ENCODE data around the gene DUS1L. TPM values are rescaled to one million over a fixed set of nuclear protein-coding genes. Genes with fewer than 3 reads are reported as not detected.

DUS1L gene
- total RNA-seq, 1 donor from 2014 or later, result 24.5 TPM

DNA sequence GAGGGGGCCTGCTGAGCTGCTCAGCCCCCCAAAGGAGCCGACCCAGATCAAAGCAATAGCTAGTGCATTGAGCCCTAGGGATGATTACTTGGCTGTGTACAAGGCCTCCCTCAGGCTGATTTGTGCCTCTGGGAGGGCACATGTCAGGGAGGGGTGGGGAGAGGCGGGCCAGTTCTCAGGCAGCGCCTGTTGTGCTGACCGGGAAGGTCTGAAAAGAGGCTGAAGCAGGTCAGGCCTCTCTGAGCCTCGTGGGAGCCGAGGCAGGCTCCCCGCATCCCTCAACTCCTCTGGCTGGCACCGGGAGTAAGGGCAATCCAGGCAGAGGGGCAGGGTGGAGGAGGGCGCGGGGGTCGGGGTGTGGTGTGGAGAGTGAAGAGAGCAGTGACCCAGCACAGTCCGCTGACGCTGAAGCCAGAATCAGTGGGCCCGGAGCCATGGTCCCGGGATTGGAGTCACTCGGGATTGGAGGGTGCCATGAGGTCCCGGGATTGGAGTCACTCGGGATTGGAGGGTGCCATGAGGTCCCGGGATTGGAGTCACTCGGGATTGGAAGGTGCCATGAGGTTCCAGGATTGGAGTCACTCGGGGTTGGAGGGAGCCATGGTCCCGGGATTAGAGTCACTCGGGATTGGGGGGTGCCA lies 31.1 kb downstream of the DUS1L start:
- Histone ChIP-seq H3K27me3 (ENCODE audit: control insufficient read depth in 3 of 3, insufficient read depth in 3 of 3, low read length in 3 of 3) (peaks cover 6 to 18% (median 7%) of the 10 kb centered on the region in 3 donors), H3K27ac (ENCODE audit: low read depth, low read length) (no peak overlapping the region), H3K4me1 (ENCODE audit: control insufficient read depth in 3 of 3, insufficient read depth in 3 of 3, low read length in 3 of 3) (peaks cover 17 to 45% (median 44%) of the 10 kb centered on the region in 3 donors), H3K9me3 (ENCODE audit: control insufficient read depth in 3 of 3, low read length in 3 of 3) (no peaks in the 10 kb centered on the region), H3K4me3 (ENCODE audit: low read length in 3 of 3) (no peak overlapping the region), H3K9ac (ENCODE audit: low read depth in 1 of 3, low read length in 3 of 3) (peak overlapping the region in 1 of 3 donors; percentile 3), H3K36me3 (ENCODE audit: control insufficient read depth in 3 of 3, insufficient read depth in 3 of 3, low read length in 3 of 3) (peaks cover 0 to 8% (median 7%) of the 10 kb centered on the region in 3 donors)

GRCh38 chr17:82033359-82034085 lies 32.1 kb downstream of the DUS1L start:
- no peaks in the 10 kb centered on the region for H3K9me3 ChIP-seq (ENCODE audit: control insufficient read depth in 3 of 3, low read length in 3 of 3)
- no peak overlapping the region for H3K27ac ChIP-seq (ENCODE audit: low read depth, low read length)
- no peak overlapping the region for H3K4me3 ChIP-seq (ENCODE audit: low read length in 3 of 3)
- peaks cover 6 to 18% (median 7%) of the 10 kb centered on the region in 3 donors for H3K27me3 ChIP-seq (ENCODE audit: control insufficient read depth in 3 of 3, insufficient read depth in 3 of 3, low read length in 3 of 3)
- peaks cover 17 to 47% (median 45%) of the 10 kb centered on the region in 3 donors for H3K4me1 ChIP-seq (ENCODE audit: control insufficient read depth in 3 of 3, insufficient read depth in 3 of 3, low read length in 3 of 3)
- H3K36me3 ChIP-seq (ENCODE audit: control insufficient read depth in 3 of 3, insufficient read depth in 3 of 3, low read length in 3 of 3), result peaks cover 0 to 8% (median 7%) of the 10 kb centered on the region in 3 donors
- H3K9ac ChIP-seq (ENCODE audit: low read depth in 1 of 3, low read length in 3 of 3), result peak overlapping the region in 1 of 3 donors; percentile 8

- no peaks in the 10 kb centered on the region for H3K9me3 ChIP-seq (ENCODE audit: control insufficient read depth in 3 of 3, low read length in 3 of 3)
- H3K27ac ChIP-seq (ENCODE audit: low read depth, low read length), result no peak overlapping the region
- peaks cover 6 to 18% (median 7%) of the 10 kb centered on the region in 3 donors for H3K27me3 ChIP-seq (ENCODE audit: control insufficient read depth in 3 of 3, insufficient read depth in 3 of 3, low read length in 3 of 3)
- H3K36me3 ChIP-seq (ENCODE audit: control insufficient read depth in 3 of 3, insufficient read depth in 3 of 3, low read length in 3 of 3), result peaks cover 2 to 11% (median 7%) of the 10 kb centered on the region in 3 donors
- H3K9ac ChIP-seq (ENCODE audit: low read depth in 1 of 3, low read length in 3 of 3), result peak overlapping the region in 1 of 3 donors; percentile 40
- H3K4me3 ChIP-seq (ENCODE audit: low read length in 3 of 3), result no peak overlapping the region
- peaks cover 13 to 40% (median 40%) of the 10 kb centered on the region in 3 donors for H3K4me1 ChIP-seq (ENCODE audit: control insufficient read depth in 3 of 3, insufficient read depth in 3 of 3, low read length in 3 of 3)
Observed at GRCh38 chr17:82031885-82032627, 33.5 kb downstream of the DUS1L start.

DNA sequence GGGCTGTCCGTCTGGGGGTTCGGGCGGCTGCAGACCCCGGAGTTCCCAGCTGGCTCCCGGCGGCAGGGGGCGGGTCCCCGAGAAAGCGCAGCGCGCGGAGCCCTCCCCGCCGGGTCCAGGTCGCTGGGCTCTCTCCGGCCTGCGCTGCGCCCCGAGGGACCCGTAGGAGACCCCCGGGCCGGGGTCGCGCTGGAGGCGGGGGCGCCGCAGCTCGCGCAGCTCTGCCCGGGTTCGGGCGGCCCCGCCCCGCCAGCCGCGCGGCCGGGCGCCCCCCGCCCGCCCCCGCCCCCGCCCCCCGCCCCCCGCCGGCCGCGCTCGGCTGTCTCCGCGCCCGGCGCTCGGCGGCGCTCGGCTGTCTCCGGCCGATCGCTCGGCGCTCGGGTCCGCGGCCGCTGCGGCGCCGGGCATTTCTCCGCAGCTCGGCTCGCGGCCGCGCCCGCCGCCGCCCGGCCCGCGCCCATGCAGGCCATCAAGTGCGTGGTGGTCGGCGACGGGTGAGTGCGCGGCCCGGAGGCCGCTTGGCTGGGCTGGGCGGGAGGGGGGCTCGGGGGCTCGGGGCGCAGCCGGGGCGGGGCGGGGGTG lies 34.2 kb downstream of the DUS1L start, which contains the start of gene RAC3:
RAC3 (plus strand) TSS at position 376 of the 582 bp plus-strand sequence; CDS start at position 460, 84 bp downstream.
- Histone ChIP-seq H3K9me3 (ENCODE audit: control insufficient read depth in 3 of 3, low read length in 3 of 3) (no peaks in the 10 kb centered on the region), H3K36me3 (ENCODE audit: control insufficient read depth in 3 of 3, insufficient read depth in 3 of 3, low read length in 3 of 3) (peaks cover 2 to 14% (median 7%) of the 10 kb centered on the region in 3 donors), H3K4me3 (ENCODE audit: low read length in 3 of 3) (peak within 1 kb of the TSS; percentile 7 to 71 (median 54)), H3K27ac (ENCODE audit: low read depth, low read length) (no peak within 1 kb of the TSS), H3K9ac (ENCODE audit: low read depth in 1 of 3, low read length in 3 of 3) (peak within 1 kb of the TSS in 1 of 3 donors; percentile 50), H3K4me1 (ENCODE audit: control insufficient read depth in 3 of 3, insufficient read depth in 3 of 3, low read length in 3 of 3) (peaks cover 8 to 34% (median 34%) of the 10 kb centered on the region in 3 donors), H3K27me3 (ENCODE audit: control insufficient read depth in 3 of 3, insufficient read depth in 3 of 3, low read length in 3 of 3) (peaks cover 6 to 18% (median 7%) of the 10 kb centered on the region in 3 donors)

GRCh38 chr17:82030470-82031302 lies 34.9 kb downstream of the DUS1L start:
- peak overlapping the region; percentile 7 to 71 (median 54) for H3K4me3 ChIP-seq (ENCODE audit: low read length in 3 of 3)
- no peaks in the 10 kb centered on the region for H3K9me3 ChIP-seq (ENCODE audit: control insufficient read depth in 3 of 3, low read length in 3 of 3)
- H3K36me3 ChIP-seq (ENCODE audit: control insufficient read depth in 3 of 3, insufficient read depth in 3 of 3, low read length in 3 of 3), result peaks cover 2 to 10% (median 4%) of the 10 kb centered on the region in 3 donors
- peak overlapping the region in 1 of 3 donors; percentile 50 for H3K9ac ChIP-seq (ENCODE audit: low read depth in 1 of 3, low read length in 3 of 3)
- peaks cover 3 to 27% (median 27%) of the 10 kb centered on the region in 3 donors for H3K4me1 ChIP-seq (ENCODE audit: control insufficient read depth in 3 of 3, insufficient read depth in 3 of 3, low read length in 3 of 3)
- peaks cover 6 to 18% (median 7%) of the 10 kb centered on the region in 3 donors for H3K27me3 ChIP-seq (ENCODE audit: control insufficient read depth in 3 of 3, insufficient read depth in 3 of 3, low read length in 3 of 3)
- H3K27ac ChIP-seq (ENCODE audit: low read depth, low read length), result no peak overlapping the region

- H3K4me1 ChIP-seq (ENCODE audit: control insufficient read depth in 3 of 3, insufficient read depth in 3 of 3, low read length in 3 of 3), result peaks cover 3 to 24% (median 23%) of the 10 kb centered on the region in 3 donors
- peak overlapping the region in 2 of 3 donors; percentile 54 to 71 for H3K4me3 ChIP-seq (ENCODE audit: low read length in 3 of 3)
- no peaks in the 10 kb centered on the region for H3K9me3 ChIP-seq (ENCODE audit: control insufficient read depth in 3 of 3, low read length in 3 of 3)
Observed at GRCh38 chr17:82029990-82030469, 35.6 kb downstream of the DUS1L start.

DNA sequence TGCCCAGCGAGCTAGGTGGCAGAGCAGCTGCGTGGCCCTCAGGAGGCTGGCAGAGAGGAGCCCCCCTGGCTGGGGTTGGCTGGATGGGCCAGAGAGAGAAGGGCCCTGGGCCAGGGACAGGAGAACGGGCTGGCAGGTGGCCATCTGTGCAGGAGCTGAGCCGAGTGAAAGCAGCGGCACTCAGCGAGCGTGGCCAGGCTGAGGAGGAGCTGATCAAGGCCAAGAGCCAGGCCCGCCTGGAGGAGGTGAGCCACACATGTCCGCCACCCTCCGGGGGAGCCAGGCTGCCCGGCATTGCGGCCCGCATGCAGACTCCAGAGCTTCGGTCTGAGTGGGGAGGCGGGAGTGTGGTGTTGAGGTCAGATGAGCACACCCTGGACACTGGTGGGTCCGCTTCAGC lies 36.2 kb downstream of the DUS1L start:
- Histone ChIP-seq H3K4me3 (ENCODE audit: low read length in 3 of 3) (no peak overlapping the region), H3K9ac (ENCODE audit: low read depth in 1 of 3, low read length in 3 of 3) (no peak overlapping the region), H3K27ac (ENCODE audit: low read depth, low read length) (no peak overlapping the region), H3K4me1 (ENCODE audit: control insufficient read depth in 3 of 3, insufficient read depth in 3 of 3, low read length in 3 of 3) (peaks cover 3 to 26% (median 24%) of the 10 kb centered on the region in 3 donors), H3K27me3 (ENCODE audit: control insufficient read depth in 3 of 3, insufficient read depth in 3 of 3, low read length in 3 of 3) (peaks cover 6 to 18% (median 7%) of the 10 kb centered on the region in 3 donors), H3K9me3 (ENCODE audit: control insufficient read depth in 3 of 3, low read length in 3 of 3) (no peaks in the 10 kb centered on the region), H3K36me3 (ENCODE audit: control insufficient read depth in 3 of 3, insufficient read depth in 3 of 3, low read length in 3 of 3) (peaks cover 0 to 6% (median 2%) of the 10 kb centered on the region in 3 donors)

More at GRCh38 chr17:82029990-82030469, 35.6 kb downstream of the DUS1L start:
- peak overlapping the region in 1 of 3 donors; percentile 50 for H3K9ac ChIP-seq (ENCODE audit: low read depth in 1 of 3, low read length in 3 of 3)
- H3K27ac ChIP-seq (ENCODE audit: low read depth, low read length), result no peak overlapping the region
- H3K27me3 ChIP-seq (ENCODE audit: control insufficient read depth in 3 of 3, insufficient read depth in 3 of 3, low read length in 3 of 3), result peaks cover 6 to 18% (median 7%) of the 10 kb centered on the region in 3 donors
- H3K36me3 ChIP-seq (ENCODE audit: control insufficient read depth in 3 of 3, insufficient read depth in 3 of 3, low read length in 3 of 3), result peaks cover 0 to 6% (median 2%) of the 10 kb centered on the region in 3 donors

- Histone ChIP-seq H3K9ac (ENCODE audit: low read depth in 1 of 3, low read length in 3 of 3) (no peak overlapping the region), H3K27ac (ENCODE audit: low read depth, low read length) (no peak overlapping the region), H3K4me1 (ENCODE audit: control insufficient read depth in 3 of 3, insufficient read depth in 3 of 3, low read length in 3 of 3) (peaks cover 5 to 30% (median 28%) of the 10 kb centered on the region in 3 donors), H3K27me3 (ENCODE audit: control insufficient read depth in 3 of 3, insufficient read depth in 3 of 3, low read length in 3 of 3) (peaks cover 6 to 18% (median 7%) of the 10 kb centered on the region in 3 donors), H3K36me3 (ENCODE audit: control insufficient read depth in 3 of 3, insufficient read depth in 3 of 3, low read length in 3 of 3) (peaks cover 0 to 6% (median 2%) of the 10 kb centered on the region in 3 donors), H3K4me3 (ENCODE audit: low read length in 3 of 3) (no peak overlapping the region), H3K9me3 (ENCODE audit: control insufficient read depth in 3 of 3, low read length in 3 of 3) (no peaks in the 10 kb centered on the region)
Observed at GRCh38 chr17:82028966-82029365, 36.6 kb downstream of the DUS1L start.
